GM18519 (cell line): Measurements from ENCODE around the gene RRAS.

Experiments used
- ATAC-seq: cut with Tn5 transposase; IDR thresholded peaks from one replicate; pipeline ENCODE4 v1.9.1; 2021; ENCODE audit warnings: mild to moderate bottlenecking, moderate library complexity; ENCODE audit not compliant: unreplicated experiment, low FRiP score

Gene RRAS

GRCh38 chr19:49677901-49678674 is 38.1 kb upstream of the RRAS start:
- no peak for ATAC-seq

DNA sequence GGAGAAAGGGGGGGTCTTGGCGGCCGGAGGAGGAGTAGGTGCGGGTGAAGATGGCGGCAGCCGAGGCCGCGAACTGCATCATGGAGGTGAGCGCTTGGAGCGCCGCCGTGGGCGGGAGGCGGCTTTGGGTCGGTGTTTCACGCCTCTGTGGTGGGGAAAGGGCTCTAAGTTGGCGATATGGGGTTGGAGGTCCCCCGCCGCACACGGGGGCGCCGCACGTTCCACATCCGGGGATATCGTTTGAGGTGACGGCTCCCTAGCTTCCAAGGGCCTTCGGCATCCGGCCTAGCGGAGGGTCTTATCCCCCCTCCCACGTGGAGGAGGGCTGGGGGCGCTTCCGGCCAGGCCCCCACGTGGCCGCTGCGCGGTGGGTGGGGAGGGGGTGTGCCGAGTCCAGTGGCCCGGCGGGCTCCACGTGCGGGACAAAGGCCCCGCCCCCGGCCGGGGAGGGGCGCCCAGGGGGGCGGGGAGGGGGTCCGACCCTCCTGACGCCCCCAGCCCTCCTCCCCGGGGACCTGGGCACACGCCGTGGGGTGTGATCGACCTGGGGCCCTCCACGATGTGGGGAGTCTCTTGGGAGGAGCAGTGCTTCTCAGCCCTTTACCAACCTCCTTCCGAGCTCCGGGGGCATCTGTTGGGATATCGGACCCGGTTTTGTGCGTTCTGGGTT is 37.4 kb upstream of the RRAS start, which contains the start of gene PRMT1:
Gene PRMT1 (plus strand): TSS at position 41 of the 670 bp plus-strand sequence. CDS start 10 bp downstream, at position 51.
- ATAC-seq = no peak

DNA sequence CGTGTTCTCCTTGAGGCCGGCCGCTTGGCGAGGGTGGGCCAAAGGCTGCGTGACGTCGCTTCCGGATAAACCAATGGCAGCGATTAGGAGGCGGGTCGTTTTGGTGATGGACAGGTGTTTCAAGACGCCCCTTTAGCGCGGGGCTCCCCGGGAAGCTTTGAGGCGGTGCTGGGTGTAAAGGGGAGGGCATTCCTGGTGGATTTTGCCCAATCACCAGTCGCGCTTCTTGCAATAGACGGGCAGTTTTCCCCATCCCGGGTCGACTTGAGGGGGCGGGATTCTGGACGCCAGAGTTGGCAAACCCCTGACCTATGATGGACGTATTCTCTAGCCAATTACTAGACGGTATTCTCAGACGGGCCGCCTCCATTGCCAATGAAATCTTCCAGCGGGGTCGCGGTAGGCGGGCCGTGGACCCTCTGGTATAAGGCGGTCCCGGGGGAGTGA is 36.9 kb upstream of the RRAS start:
- ATAC-seq = peak; percentile 59

- ATAC-seq = peak; percentile 19
Measured at GRCh38 chr19:49676136-49676783, 36.3 kb upstream of the RRAS start.

DNA sequence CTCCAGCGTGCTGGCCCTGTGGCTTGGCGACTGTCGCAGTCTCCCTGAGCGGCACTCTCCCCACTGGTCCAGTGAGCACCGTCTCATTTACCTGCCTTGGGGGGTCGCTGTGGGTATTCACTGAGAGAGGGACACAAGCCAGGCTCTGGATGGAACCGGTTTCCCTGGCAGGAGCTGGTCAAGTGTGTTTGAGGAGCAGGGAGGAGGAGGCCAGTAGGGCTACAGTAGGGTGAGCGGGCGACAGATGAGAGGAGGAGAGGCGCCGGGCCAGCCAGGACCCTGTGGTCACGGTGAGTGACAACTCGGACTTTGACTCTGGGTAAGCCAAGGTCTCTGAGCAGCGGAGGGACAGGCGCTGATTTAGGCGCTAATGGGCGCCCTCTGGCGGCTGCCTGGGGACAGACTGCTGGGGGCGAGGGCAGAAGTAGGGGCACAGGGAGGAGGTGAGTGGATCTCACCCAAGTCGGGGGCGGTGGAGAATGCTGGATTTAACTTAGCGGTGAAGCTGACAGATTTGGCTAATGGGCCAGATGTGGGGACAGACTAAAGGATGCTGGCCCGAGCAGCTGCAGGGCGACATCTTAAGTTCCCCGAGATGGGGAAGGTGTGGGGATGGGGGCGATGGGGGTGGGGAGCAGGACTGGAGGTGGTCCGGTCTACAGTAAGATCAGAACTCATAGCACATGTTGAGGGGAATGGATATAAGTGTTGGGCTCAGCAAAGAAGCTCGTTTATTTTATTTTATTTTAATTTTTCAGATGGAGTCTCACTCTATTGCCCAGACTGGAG is 32.4 kb upstream of the RRAS start:
- no peak for ATAC-seq

DNA sequence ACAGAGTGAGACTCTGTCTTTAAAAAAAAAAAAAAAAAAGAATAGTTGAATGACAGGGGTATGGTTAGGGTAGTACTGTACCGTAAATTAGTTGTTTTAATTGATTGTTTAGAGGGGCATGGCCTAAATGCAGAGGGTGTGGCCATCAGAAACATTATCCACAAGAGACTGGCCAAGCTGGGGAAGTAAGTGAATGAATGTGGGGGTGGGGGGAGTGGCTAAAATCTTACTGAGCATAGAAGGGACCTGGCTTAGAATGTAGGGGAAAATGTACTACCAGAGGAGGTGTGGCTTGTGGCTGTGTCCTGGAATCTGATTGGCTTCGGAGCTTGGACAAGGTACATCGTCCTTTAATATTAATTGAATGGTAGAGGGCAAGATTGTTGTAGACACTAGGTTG is 29.6 kb upstream of the RRAS start:
- no peak for ATAC-seq

- ATAC-seq = no peak
Measured at GRCh38 chr19:49667473-49667872, 27.5 kb upstream of the RRAS start.

DNA sequence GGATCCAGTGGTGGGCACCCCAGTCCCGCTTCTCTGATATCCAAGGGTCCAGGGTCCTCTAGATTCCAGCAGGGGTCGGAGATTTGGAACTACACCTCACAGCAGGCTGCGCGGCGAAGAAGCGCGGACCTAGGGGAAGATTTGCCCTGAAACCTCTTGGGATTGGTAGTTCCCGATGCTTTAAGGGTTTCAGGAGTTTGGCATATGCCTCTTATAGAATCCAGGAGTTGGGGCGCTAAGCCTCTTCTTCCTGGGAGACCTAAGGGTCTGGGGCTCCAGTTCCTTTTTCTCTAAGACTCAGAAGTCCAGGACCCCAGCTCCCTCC is 26.1 kb upstream of the RRAS start:
- no peak for ATAC-seq

DNA sequence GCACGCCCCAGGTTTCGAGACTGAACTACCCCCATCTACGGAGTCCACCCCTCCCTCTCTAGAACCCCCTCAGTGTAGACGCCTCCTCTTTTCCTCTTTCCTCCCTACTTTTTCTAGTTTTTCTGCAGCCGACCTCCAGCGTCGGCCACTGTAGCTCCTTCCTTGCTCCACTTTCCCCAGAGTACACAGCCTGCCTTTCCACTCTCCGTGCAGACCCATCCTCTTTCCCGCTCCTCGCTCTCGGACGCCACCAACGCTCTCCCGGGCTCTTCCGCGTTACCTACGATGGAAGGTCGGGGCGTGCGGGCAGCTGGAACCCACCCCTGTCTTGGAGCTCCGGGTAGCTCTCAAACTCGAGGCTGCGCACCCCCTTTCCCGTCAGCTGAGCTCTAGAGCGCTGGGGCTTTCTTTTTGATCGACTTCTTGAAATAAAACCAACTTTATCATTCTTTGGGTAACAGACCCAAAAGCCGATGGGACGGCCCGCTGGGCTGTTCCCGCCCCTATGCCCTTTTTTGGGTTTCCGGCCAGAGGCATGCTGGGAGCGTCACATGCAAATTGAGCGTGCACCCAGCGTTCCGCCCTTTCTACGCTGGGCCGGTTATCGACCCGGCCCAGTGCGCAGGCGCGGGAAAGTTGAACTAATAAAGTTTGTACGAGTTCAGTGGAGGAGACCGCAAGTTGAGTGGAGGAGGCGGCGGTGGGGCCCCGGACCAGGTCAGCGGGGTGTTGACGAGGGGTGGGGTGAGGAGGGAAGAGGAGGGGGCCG is 25.6 kb upstream of the RRAS start, which contains the start of the genes BCL2L12 and IRF3:
Gene BCL2L12 (plus strand): TSS at position 583 of the 769 bp plus-strand sequence. CDS start 760 bp downstream, outside the sequence.
Gene IRF3 (minus strand): TSS at position 507 of the 769 bp plus-strand sequence. CDS start 1,019 bp downstream, outside the sequence.
- ATAC-seq = peak; percentile 62

DNA sequence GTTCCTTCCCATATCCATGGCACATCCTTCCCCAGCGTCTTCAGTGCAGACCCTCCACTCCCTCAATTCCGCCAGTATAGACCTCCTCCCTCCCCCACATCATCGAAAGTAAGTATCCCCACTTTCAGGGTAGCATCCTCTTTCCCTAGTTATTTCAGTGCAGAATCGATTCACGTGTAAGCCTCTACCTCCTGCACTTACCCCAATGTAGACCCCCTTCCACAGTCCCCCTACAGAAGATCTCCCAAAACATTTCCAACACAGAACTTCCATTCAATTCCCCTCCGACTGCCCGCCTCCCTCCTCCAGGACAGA is 25.1 kb upstream of the RRAS start:
- no peak for ATAC-seq

DNA sequence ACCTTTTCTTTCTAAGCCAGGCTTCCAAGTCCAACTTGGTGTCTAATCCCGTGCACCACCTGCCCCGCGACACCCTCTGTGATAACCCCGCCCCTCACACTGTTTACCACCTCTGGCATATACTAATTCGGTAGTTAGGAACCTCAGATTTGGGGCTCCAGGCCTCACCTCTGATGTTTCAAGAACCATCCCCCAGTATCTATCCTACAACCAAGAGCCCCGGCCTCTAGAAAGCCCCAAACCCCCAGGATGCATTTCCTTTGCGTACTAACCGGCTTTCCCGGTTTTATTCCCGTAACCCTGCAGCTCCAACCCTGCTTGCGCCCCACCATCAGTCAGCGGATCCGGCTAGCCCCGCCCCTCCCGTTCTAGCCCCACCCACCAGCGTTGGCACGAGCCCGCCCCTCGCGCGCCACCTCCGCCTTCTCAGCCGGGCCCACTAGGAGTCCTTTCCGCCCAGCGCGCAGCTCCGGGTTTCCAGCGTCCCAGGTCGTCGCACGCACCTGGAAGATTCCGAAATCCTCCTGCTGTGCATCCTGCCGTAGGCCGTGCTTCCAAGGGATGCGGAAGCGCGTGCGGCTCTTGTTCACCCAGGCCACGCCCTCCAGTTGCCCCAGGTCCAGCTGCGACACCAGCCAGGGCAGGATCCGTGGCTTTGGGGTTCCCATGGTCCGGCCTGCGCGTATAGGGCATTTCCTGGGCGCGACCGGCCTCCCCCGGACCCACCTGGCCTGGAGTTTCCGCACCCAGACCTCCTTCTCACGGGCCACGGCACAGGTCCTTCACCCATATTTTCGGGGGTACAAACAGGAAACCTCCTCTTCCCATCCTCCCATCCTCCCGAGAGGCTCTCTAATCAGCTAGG is 24.5 kb upstream of the RRAS start:
- no peak for ATAC-seq

DNA sequence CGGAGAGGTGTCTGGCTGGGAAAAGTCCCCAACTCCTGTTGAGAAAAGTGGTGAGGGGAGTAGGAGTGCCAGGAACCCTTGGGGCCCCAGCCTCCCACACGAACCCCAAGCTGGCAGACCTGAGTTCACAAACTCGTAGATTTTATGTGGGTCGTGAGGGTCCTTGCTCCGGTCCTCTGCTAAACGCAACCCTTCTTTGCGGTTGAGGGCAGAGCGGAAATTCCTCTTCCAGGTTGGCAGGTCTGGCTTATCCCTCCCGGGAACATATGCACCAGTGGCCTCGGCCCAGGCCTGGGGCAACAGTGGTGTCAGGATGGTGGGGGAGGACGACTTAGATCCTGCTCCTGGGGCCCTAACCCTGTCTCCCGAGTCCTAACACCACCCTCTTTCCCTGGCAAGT is 23.3 kb upstream of the RRAS start:
- ATAC-seq = no peak

- no peak for ATAC-seq
Measured at GRCh38 chr19:49662011-49662410, 22.1 kb upstream of the RRAS start.

- ATAC-seq = no peak
Measured at GRCh38 chr19:49660338-49660961, 20.5 kb upstream of the RRAS start.

GRCh38 chr19:49658566-49659442 is 18.9 kb upstream of the RRAS start:
- no peak for ATAC-seq

DNA sequence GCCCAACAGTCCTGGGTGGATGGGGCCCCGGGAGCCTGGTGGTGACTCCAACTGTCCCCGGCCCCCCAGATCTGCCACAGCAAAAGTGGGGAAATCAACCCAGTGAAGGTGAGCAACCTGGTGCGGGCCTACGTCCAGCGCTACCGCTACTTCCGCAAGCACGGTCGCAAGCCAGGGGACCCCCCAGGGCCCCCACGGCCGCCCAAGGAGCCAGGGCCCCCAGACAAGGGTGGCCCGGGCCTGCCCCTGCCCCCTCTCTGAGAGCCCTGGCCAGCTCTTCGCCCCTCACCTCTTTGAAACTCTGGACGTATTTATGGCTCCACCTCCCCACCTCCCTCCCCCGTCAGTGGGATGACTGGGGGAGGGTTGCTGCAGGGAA is 18.2 kb upstream of the RRAS start:
- no peak for ATAC-seq

DNA sequence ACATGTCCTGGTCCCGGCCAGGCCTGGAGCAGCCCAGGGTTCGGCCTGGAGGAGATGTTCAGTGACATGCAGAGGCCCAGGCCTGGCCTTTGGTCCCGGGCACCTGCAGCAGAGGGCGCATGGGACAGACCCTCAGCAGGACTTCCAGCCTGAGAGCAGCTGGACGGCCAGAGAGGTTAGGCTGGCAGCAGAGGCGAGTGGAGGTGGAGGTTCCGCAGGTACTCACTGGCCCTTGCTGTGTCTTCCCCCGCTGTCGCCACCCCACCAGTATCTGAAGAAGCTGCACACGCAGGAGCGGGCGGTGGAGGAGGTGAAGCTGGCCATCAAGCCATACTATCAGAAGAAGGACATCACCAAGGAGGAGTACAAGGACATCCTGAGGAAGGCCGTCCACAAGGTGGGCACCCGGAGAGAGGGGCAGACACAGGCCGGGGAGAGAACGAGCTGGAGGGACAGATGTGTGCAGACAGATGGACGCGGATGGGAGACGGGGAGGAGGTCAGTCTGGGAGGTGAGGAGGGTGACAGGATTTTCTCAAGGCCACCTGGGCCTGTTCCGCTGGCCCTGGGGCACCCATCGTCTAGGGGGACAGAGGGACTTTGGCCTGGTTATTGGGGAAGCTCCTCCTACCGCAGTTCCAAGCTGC is 17.7 kb upstream of the RRAS start:
- no peak for ATAC-seq
